Measurements from ENCODE around the gene KCNG2. TPM values are rescaled to one million over a fixed set of nuclear protein-coding genes. Genes with fewer than 3 reads are reported as not detected.

Gene KCNG2
- total RNA-seq, 2 experiments from 2014 or later = not detected

DNA sequence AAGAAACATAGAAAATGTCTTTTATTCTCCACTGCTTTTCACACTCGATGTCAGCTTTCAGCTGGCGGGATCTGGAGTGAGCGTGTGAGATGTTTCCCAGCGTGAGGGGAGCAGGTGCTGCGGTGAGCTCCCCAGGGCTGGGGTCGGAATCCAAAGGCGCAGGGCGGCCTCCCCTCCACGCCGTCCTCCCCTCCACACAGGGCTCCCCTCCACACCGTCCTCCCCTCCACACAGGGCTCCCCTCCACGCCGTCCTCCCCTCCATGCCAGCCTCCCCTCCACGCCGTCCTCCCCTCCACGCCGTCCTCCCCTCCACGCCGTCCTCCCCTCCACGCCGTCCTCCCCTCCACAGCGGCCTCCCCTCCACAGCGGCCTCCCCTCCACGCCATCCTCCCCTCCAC, 26.9 kb upstream of the KCNG2 start:
- CTCF ChIA-PET (ENCODE audit: unreplicated experiment) = no interaction called here
- intact Hi-C loops (cut with micrococcal nuclease; ENCODE audit: unreplicated experiment) = no loop called here
- Histone ChIP-seq H3K4me2 (ENCODE audit: low read length) (no peak overlapping the region), H3K36me3 (ENCODE audit: insufficient read depth, low read length) (no peaks in the 10 kb centered on the region), H3K4me1 (ENCODE audit: insufficient read depth, low read length, poor library complexity, severe bottlenecking) (no peaks in the 10 kb centered on the region), H2AFZ (ENCODE audit: low read length) (no peak overlapping the region), H4K20me1 (ENCODE audit: insufficient read depth, low read length) (no peaks in the 10 kb centered on the region), H3K79me2 (ENCODE audit: insufficient read depth, low read depth, low read length) (no peaks in the 10 kb centered on the region), H3K27ac (ENCODE audit: low read depth, low read length, poor library complexity, severe bottlenecking) (no peak overlapping the region), H3K9me3 (ENCODE audit: low read length) (no peaks in the 10 kb centered on the region), H3K4me3 (ENCODE audit: low read depth, low read length, poor library complexity, severe bottlenecking) (no peak overlapping the region), H3K9me2 (ENCODE audit: insufficient read depth, low read length) (no peaks in the 10 kb centered on the region)
- TF ChIP-seq, protein P1, sequence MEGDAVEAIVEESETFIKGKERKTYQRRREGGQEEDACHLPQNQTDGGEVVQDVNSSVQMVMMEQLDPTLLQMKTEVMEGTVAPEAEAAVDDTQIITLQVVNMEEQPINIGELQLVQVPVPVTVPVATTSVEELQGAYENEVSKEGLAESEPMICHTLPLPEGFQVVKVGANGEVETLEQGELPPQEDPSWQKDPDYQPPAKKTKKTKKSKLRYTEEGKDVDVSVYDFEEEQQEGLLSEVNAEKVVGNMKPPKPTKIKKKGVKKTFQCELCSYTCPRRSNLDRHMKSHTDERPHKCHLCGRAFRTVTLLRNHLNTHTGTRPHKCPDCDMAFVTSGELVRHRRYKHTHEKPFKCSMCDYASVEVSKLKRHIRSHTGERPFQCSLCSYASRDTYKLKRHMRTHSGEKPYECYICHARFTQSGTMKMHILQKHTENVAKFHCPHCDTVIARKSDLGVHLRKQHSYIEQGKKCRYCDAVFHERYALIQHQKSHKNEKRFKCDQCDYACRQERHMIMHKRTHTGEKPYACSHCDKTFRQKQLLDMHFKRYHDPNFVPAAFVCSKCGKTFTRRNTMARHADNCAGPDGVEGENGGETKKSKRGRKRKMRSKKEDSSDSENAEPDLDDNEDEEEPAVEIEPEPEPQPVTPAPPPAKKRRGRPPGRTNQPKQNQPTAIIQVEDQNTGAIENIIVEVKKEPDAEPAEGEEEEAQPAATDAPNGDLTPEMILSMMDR (conservative IDR thresholded peaks at IDR 0.05; ENCODE audit: low read length) = no peak
- no peak for TF ChIP-seq EZH2phosphoT487 (IDR thresholded peaks at IDR 0.05; ENCODE audit: borderline replicate concordance, low read depth, low read length)
- POLR2A ChIA-PET = no interaction called here
- no peak for DNase-seq (ENCODE audit: low spot score)
- no TSS peak for BruUV-seq (replicated peaks)

DNA sequence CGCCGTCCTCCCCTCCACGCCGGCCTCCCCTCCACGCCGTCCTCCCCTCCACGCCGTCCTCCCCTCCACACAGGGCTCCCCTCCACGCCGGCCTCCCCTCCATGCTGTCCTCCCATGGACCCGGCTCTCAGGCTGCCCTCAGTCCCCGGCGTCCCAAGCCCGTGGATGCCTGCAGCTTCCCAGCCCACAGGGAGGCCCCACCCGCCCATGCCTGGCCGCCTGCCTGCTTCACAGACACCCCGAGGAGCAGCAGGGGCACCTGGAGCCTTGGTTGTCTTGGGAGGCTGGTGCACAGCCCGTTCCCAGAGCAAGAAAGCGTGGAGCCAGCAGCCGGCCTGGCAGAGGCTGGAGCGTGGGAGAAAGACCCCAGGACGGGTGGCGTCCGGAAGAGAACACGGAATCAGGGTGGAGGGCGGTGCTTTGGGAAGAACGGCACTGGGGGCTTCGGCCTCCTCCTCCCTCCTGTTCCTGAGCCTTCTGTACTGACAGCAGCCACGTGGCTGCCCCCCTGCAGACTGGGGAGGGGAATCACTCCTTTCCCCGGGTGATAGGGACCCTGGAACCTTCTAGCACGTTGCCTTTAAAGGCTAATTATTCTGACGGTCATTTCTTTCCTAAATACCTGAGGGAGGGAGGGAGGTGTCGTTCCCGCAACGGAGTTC, 26.2 kb upstream of the KCNG2 start:
- ChIA-PET CTCF (ENCODE audit: unreplicated experiment) (no interaction called here), POLR2A (no interaction called here)
- intact Hi-C loops (cut with micrococcal nuclease; ENCODE audit: unreplicated experiment) = no loop called here
- no peaks in the 10 kb centered on the region for H4K20me1 ChIP-seq (ENCODE audit: insufficient read depth, low read length)
- H3K79me2 ChIP-seq (ENCODE audit: insufficient read depth, low read depth, low read length) = no peaks in the 10 kb centered on the region
- no peak overlapping the region for H3K4me3 ChIP-seq (ENCODE audit: low read depth, low read length, poor library complexity, severe bottlenecking)
- BruUV-seq (replicated peaks) = no TSS peak
- H3K9me2 ChIP-seq (ENCODE audit: insufficient read depth, low read length) = no peaks in the 10 kb centered on the region
- no peak overlapping the region for H3K27ac ChIP-seq (ENCODE audit: low read depth, low read length, poor library complexity, severe bottlenecking)
- no peaks in the 10 kb centered on the region for H3K9me3 ChIP-seq (ENCODE audit: low read length)
- no peak for TF ChIP-seq EZH2phosphoT487 (IDR thresholded peaks at IDR 0.05; ENCODE audit: borderline replicate concordance, low read depth, low read length)
- TF ChIP-seq, protein P1 (conservative IDR thresholded peaks at IDR 0.05; ENCODE audit: low read length) = no peak
- H3K36me3 ChIP-seq (ENCODE audit: insufficient read depth, low read length) = no peaks in the 10 kb centered on the region
- H3K4me1 ChIP-seq (ENCODE audit: insufficient read depth, low read length, poor library complexity, severe bottlenecking) = no peaks in the 10 kb centered on the region
- H2AFZ ChIP-seq (ENCODE audit: low read length) = no peak overlapping the region
- no peak overlapping the region for H3K4me2 ChIP-seq (ENCODE audit: low read length)
- no peak for DNase-seq (ENCODE audit: low spot score)

DNA sequence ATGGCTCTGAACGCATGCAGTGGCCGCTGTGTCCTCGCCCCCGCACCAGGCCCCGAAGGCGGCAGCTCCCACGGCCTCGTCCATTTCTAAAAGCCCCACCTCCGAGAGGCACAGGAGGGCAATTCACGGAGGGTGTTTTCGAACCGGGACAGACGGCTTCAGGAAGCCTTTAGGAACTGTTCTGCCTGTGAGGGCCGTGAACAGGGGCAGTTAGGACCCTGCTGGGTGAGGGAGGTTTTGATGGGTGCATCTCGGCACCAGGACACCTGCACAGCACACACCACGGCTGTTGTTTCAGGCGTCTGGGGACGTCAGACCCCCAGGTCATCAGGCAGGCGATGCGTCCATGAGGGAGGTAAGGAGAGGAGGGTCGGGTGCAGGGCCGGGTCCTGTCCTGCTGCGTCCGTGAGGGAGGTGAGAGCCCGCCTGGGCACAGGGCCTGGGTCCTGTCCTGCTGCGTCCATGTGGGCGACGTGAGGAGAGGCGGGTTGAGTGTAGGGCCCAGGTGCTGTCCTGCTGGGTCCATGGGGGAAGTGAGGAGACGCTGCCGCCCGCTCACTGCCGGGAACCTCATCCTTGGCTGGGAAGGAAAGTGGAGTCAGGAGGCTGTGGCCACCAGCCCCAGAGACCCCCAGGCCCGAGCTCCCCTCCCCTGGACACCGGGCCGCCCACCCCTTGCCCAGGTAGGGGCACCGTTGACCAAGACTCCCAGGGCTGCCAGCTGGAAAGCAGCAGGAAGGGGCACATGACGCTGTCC, 25.5 kb upstream of the KCNG2 start:
- H3K9me2 ChIP-seq (ENCODE audit: insufficient read depth, low read length) = no peaks in the 10 kb centered on the region
- no TSS peak for BruUV-seq (replicated peaks)
- no peaks in the 10 kb centered on the region for H3K79me2 ChIP-seq (ENCODE audit: insufficient read depth, low read depth, low read length)
- H3K4me3 ChIP-seq (ENCODE audit: low read depth, low read length, poor library complexity, severe bottlenecking) = no peak overlapping the region
- ChIA-PET POLR2A (no interaction called here), CTCF (ENCODE audit: unreplicated experiment) (no interaction called here)
- H3K4me1 ChIP-seq (ENCODE audit: insufficient read depth, low read length, poor library complexity, severe bottlenecking) = no peaks in the 10 kb centered on the region
- H3K4me2 ChIP-seq (ENCODE audit: low read length) = no peak overlapping the region
- H4K20me1 ChIP-seq (ENCODE audit: insufficient read depth, low read length) = no peaks in the 10 kb centered on the region
- H2AFZ ChIP-seq (ENCODE audit: low read length) = no peak overlapping the region
- intact Hi-C loops (cut with micrococcal nuclease; ENCODE audit: unreplicated experiment) = no loop called here
- DNase-seq (ENCODE audit: low spot score) = no peak
- H3K27ac ChIP-seq (ENCODE audit: low read depth, low read length, poor library complexity, severe bottlenecking) = no peak overlapping the region
- H3K36me3 ChIP-seq (ENCODE audit: insufficient read depth, low read length) = no peaks in the 10 kb centered on the region
- H3K9me3 ChIP-seq (ENCODE audit: low read length) = no peaks in the 10 kb centered on the region
- no peak for TF ChIP-seq EZH2phosphoT487 (IDR thresholded peaks at IDR 0.05; ENCODE audit: borderline replicate concordance, low read depth, low read length)
- TF ChIP-seq, protein P1 (conservative IDR thresholded peaks at IDR 0.05; ENCODE audit: low read length) = no peak

Data from OCI-LY7 (cell line).